ENCODE data around the gene CTSZ.

CTSZ gene

GRCh38 chr20:59031564-59032022 is 24.5 kb upstream of the CTSZ start:
- DNase-seq: no peak

GRCh38 chr20:59030911-59031563 is 24.0 kb upstream of the CTSZ start:
- DNase-seq: no peak

- DNase-seq: no peak
These were observed 21.8 kb upstream of the CTSZ start for GRCh38 chr20:59028812-59029211.

- DNase-seq: no peak
These were observed 20.8 kb upstream of the CTSZ start for GRCh38 chr20:59027741-59028320.

- no peak for DNase-seq
These were observed 20.1 kb upstream of the CTSZ start for GRCh38 chr20:59026904-59027740.

GRCh38 chr20:59025511-59025910 is 18.5 kb upstream of the CTSZ start:
- DNase-seq: no peak

- no peak for DNase-seq
These were observed 18.0 kb upstream of the CTSZ start for GRCh38 chr20:59025086-59025485.

GRCh38 chr20:59024111-59024530 is 17.1 kb upstream of the CTSZ start:
- no peak for DNase-seq

GRCh38 chr20:59023616-59024015 is 16.6 kb upstream of the CTSZ start:
- DNase-seq: no peak

GRCh38 chr20:59022754-59023153 is 15.7 kb upstream of the CTSZ start:
- no peak for DNase-seq

- no peak for DNase-seq
These were observed 14.0 kb upstream of the CTSZ start for GRCh38 chr20:59020938-59021551.

GRCh38 chr20:59019217-59019616 is 12.2 kb upstream of the CTSZ start, which contains the start of gene TUBB1:
TUBB1 (plus strand) TSS chr20:59019429; CDS start chr20:59019523, 94 bp downstream.
- no peak for DNase-seq

- DNase-seq: no peak
These were observed 11.8 kb upstream of the CTSZ start for GRCh38 chr20:59018817-59019216.

GRCh38 chr20:59017493-59018231 is 10.6 kb upstream of the CTSZ start:
- DNase-seq: no peak

GRCh38 chr20:59016795-59017492 is 9.9 kb upstream of the CTSZ start:
- DNase-seq: peak; percentile 53

- DNase-seq: no peak
These were observed 9.0 kb upstream of the CTSZ start for GRCh38 chr20:59015812-59016711.

GRCh38 chr20:59015411-59015810 is 8.4 kb upstream of the CTSZ start:
- DNase-seq: no peak

GRCh38 chr20:59014680-59015389 is 7.8 kb upstream of the CTSZ start:
- DNase-seq: no peak

GRCh38 chr20:59013959-59014608 is 7.0 kb upstream of the CTSZ start:
- peak; percentile 23 for DNase-seq

All from CD4-positive, alpha-beta T cell treated with Interleukin-17A for 4 hours (primary cell).